H1 (cell line): Measurements from ENCODE around the gene SORBS1. TPM values are rescaled to one million over a fixed set of nuclear protein-coding genes. Genes with fewer than 3 reads are reported as not detected.

Experiments used
- CTCF ChIA-PET: fragments of 300-600 bp; sonication (Branson Sonifier 250); formaldehyde crosslinking; loops from one replicate; lab custom pipeline; 2021; ENCODE audit not compliant: partially characterized antibody; lab: Charles Lee
- POLR2A ChIA-PET: fragments of 300-600 bp; sonication (Branson Sonifier 250); formaldehyde crosslinking; loops from one replicate; lab custom pipeline; 2021; ENCODE audit warnings: inconsistent platforms; ENCODE audit not compliant: partially characterized antibody; lab: Charles Lee
- DNase-seq, 2 experiments: peaks; one replicate each; pipeline versions ENCODE4 v3.0.0 to v3.0.0-alpha.2; 2010 to 2022; ENCODE audit warnings: low spot score in 2 of 2, low read depth in 1 of 2, mixed read lengths in 1 of 2
- FAIRE-seq: peaks from 2 replicates; lab custom pipeline; 2011; peaks lifted over from hg19 to GRCh38; lab: Jason Lieb, UNC
- H2AFZ ChIP-seq: 2 replicates; pipeline ENCODE4 v1.8.1; 2012; ENCODE audit warnings: low read length, inconsistent platforms
- H2AK5ac ChIP-seq: 2 replicates; pipeline ENCODE4 v1.6.1; 2013; ENCODE audit warnings: low read depth, low read length
- H2BK120ac ChIP-seq: replicated peaks from 2 replicates; pipeline ENCODE3; 2013; ENCODE audit warnings: low read depth, low read length, inconsistent platforms
- H2BK12ac ChIP-seq: 2 replicates; pipeline ENCODE4 v1.6.1; 2013; ENCODE audit warnings: low read depth, low read length
- H2BK15ac ChIP-seq: 2 replicates; pipeline ENCODE4 v1.6.1; 2013; ENCODE audit warnings: low read length
- H2BK20ac ChIP-seq: 2 replicates; pipeline ENCODE4 v1.6.1; 2013; ENCODE audit warnings: low read length
- H2BK5ac ChIP-seq: 2 replicates; pipeline ENCODE4 v1.6.1; 2013; ENCODE audit warnings: low read depth, low read length
- H3K14ac ChIP-seq: 2 replicates; pipeline ENCODE4 v1.6.1; 2013; ENCODE audit warnings: inconsistent platforms; ENCODE audit not compliant: insufficient read length
- H3K18ac ChIP-seq: 2 replicates; pipeline ENCODE4 v1.6.1; 2013; ENCODE audit warnings: low read length; ENCODE audit errors: extremely low read depth
- H3K23ac ChIP-seq: 2 replicates; pipeline ENCODE4 v1.6.1; 2013; ENCODE audit warnings: inconsistent platforms; ENCODE audit not compliant: insufficient read length
- H3K23me2 ChIP-seq: 2 replicates; pipeline ENCODE4 v1.6.1; 2013; ENCODE audit warnings: low read depth, low read length
- H3K27ac ChIP-seq: 2 replicates; pipeline ENCODE4 v1.6.1; 2011; ENCODE audit warnings: low read depth, low read length, inconsistent platforms
- H3K27me3 ChIP-seq, 4 experiments: replicated peaks in 1 of 4; 1 replicate in 1 of 4; 2 replicates in 3 of 4; pipeline versions ENCODE4 v1.6.1 to v1.8.1; 2011 to 2013; ENCODE audit warnings: low read length in 3 of 4, mild to moderate bottlenecking in 3 of 4, inconsistent platforms in 2 of 4, mixed read lengths in 2 of 4, moderate library complexity in 1 of 4; ENCODE audit not compliant: control insufficient read depth in 3 of 4, insufficient read depth in 3 of 4; ENCODE audit errors: extremely low read depth in 1 of 4
- H3K36me3 ChIP-seq, 4 experiments: 2 replicates each; pipeline versions ENCODE4 v1.6.1 to v1.8.1; 2011 to 2013; ENCODE audit warnings: mild to moderate bottlenecking in 4 of 4, low read length in 3 of 4, moderate library complexity in 2 of 4, control low read depth in 1 of 4, inconsistent platforms in 1 of 4; ENCODE audit not compliant: insufficient read depth in 4 of 4, control insufficient read depth in 2 of 4
- H3K4ac ChIP-seq: replicated peaks from 2 replicates; pipeline ENCODE3; 2013; ENCODE audit warnings: low read length, low read depth, mixed read lengths, inconsistent platforms; ENCODE audit not compliant: insufficient read length
- H3K4me1 ChIP-seq, 4 experiments: replicated peaks in 1 of 4; 1 replicate in 1 of 4; 2 replicates in 3 of 4; pipeline versions ENCODE4 v1.6.1 to v1.8.1; 2011 to 2013; ENCODE audit warnings: low read length in 3 of 4, inconsistent platforms in 2 of 4, mixed read lengths in 1 of 4; ENCODE audit not compliant: insufficient read depth in 4 of 4, control insufficient read depth in 3 of 4
- H3K4me2 ChIP-seq, 2 experiments: 2 replicates each; pipeline versions ENCODE4 v1.6.1 to v1.8.1; 2011 to 2013; ENCODE audit warnings: low read depth in 2 of 2, low read length in 2 of 2, control low read depth in 1 of 2, inconsistent platforms in 1 of 2, mild to moderate bottlenecking in 1 of 2; ENCODE audit not compliant: insufficient read depth in 1 of 2
- H3K4me3 ChIP-seq, 4 experiments: fragments of 200-600, 300-600 bp in 1 of 4; sonication (generic), shearing (Covaris generic), sonication (Bioruptor Twin) in 1 of 4; 2 replicates each; pipeline versions ENCODE4 v1.5.1 to v1.8.1; 2011 to 2016; ENCODE audit warnings: low read length in 4 of 4, low read depth in 3 of 4, control low read depth in 2 of 4, inconsistent platforms in 2 of 4, mild to moderate bottlenecking in 2 of 4, mixed read lengths in 1 of 4, moderate library complexity in 1 of 4; ENCODE audit not compliant: insufficient read depth in 2 of 4; ENCODE audit errors: extremely low read depth in 1 of 4
- H3K56ac ChIP-seq: replicated peaks from 2 replicates; pipeline ENCODE3; 2013; ENCODE audit warnings: low read depth, mild to moderate bottlenecking, mixed read lengths, low read length, inconsistent platforms; ENCODE audit not compliant: insufficient read length
- H3K79me1 ChIP-seq: 2 replicates; pipeline ENCODE4 v1.6.1; 2013; ENCODE audit warnings: low read depth, low read length, control low read depth
- H3K79me2 ChIP-seq, 2 experiments: 2 replicates each; pipeline versions ENCODE4 v1.6.1 to v1.8.1; 2012 to 2013; ENCODE audit warnings: low read length in 2 of 2, mild to moderate bottlenecking in 2 of 2, inconsistent platforms in 1 of 2; ENCODE audit not compliant: insufficient read depth in 2 of 2, control insufficient read depth in 1 of 2
- H3K9ac ChIP-seq, 4 experiments: replicated peaks in 1 of 4; 1 replicate in 1 of 4; 2 replicates in 3 of 4; pipeline versions ENCODE4 v1.6.1 to v1.8.1; 2011 to 2013; ENCODE audit warnings: low read depth in 3 of 4, low read length in 3 of 4, control low read depth in 2 of 4, mild to moderate bottlenecking in 2 of 4, moderate library complexity in 2 of 4, inconsistent platforms in 1 of 4; ENCODE audit errors: extremely low read depth in 1 of 4
- H3K9me3 ChIP-seq, 2 experiments: 2 replicates each; pipeline versions ENCODE4 v1.6.1 to v1.8.1; 2012 to 2013; ENCODE audit warnings: mild to moderate bottlenecking in 2 of 2, moderate library complexity in 2 of 2, control low read depth in 1 of 2, inconsistent platforms in 1 of 2, low read depth in 1 of 2, low read length in 1 of 2, mixed read lengths in 1 of 2; ENCODE audit not compliant: insufficient read depth in 2 of 2
- H4K20me1 ChIP-seq, 2 experiments: replicated peaks in 1 of 2; 2 replicates each; pipeline versions ENCODE3 to v1.8.1; 2011 to 2013; ENCODE audit warnings: inconsistent platforms in 2 of 2, low read length in 2 of 2, mild to moderate bottlenecking in 1 of 2; ENCODE audit not compliant: insufficient read depth in 2 of 2, control insufficient read depth in 1 of 2
- H4K5ac ChIP-seq: 2 replicates; pipeline ENCODE4 v1.6.1; 2013; ENCODE audit warnings: low read length, low read depth, mixed read lengths, inconsistent platforms; ENCODE audit not compliant: insufficient read length
- H4K8ac ChIP-seq: 2 replicates; pipeline ENCODE4 v1.8.0; 2013; ENCODE audit warnings: mild to moderate bottlenecking, moderate library complexity, low read length, inconsistent platforms; ENCODE audit not compliant: insufficient read depth; ENCODE audit errors: extremely low read depth
- H4K91ac ChIP-seq: replicated peaks from 2 replicates; pipeline ENCODE3; 2013; ENCODE audit warnings: low read length, mixed read lengths, inconsistent platforms; ENCODE audit not compliant: insufficient read length
- ASH2L ChIP-seq: fragments of 200-600, 300-600 bp; sonication (generic); IDR thresholded peaks from one replicate; pipeline ENCODE4 v1.7.1; 2017; ENCODE audit warnings: low read length
- BACH1 ChIP-seq: IDR thresholded peaks from 2 replicates; pipeline ENCODE4 v1.6.1; 2012; ENCODE audit warnings: low read length, improper control_type of control experiment
- GTF2F1 ChIP-seq: IDR thresholded peaks from 2 replicates; pipeline ENCODE4 v1.6.1; 2012; ENCODE audit warnings: low read depth, low read length, improper control_type of control experiment, borderline replicate concordance
- JUN ChIP-seq: IDR thresholded peaks from 2 replicates; pipeline ENCODE4 v1.6.1; 2011; ENCODE audit warnings: low read depth, mild to moderate bottlenecking, improper control_type of control experiment, low read length
- NANOG ChIP-seq: IDR thresholded peaks from 2 replicates; pipeline ENCODE4 v1.6.1; 2011; ENCODE audit warnings: low read length, low read depth, mild to moderate bottlenecking, inconsistent platforms; ENCODE audit not compliant: insufficient read depth, poor library complexity, severe bottlenecking
- RAD21 ChIP-seq, 2 experiments: IDR thresholded peaks in 1 of 2; conservative IDR thresholded peaks in 1 of 2; 2 replicates each; pipeline ENCODE4 v1.6.1; 2011; ENCODE audit warnings: low read depth in 2 of 2, low read length in 2 of 2, improper control_type of control experiment in 1 of 2, inconsistent platforms in 1 of 2, mild to moderate bottlenecking in 1 of 2, moderate library complexity in 1 of 2
- RFX5 ChIP-seq: IDR thresholded peaks from 2 replicates; pipeline ENCODE4 v1.6.1; 2011; ENCODE audit warnings: low read depth, low read length, improper control_type of control experiment, borderline replicate concordance
- SAP30 ChIP-seq: fragments of 300-600 bp; sonication (generic); IDR thresholded peaks from 2 replicates; pipeline ENCODE4 v1.7.1; 2012; ENCODE audit warnings: low read length, moderate library complexity, mild to moderate bottlenecking, inconsistent platforms; ENCODE audit not compliant: insufficient read depth, insufficient replicate concordance
- SIRT6 ChIP-seq: IDR thresholded peaks from one replicate; pipeline ENCODE4 v1.7.1; 2012; ENCODE audit warnings: low read length, inconsistent platforms
- polyA plus RNA-seq, 7 experiments: library from polyadenylated mRNA; depleted of rRNA in 3 of 7; stranded (reverse) in 5 of 7; unstranded in 2 of 7; fragments of >200 nt in 5 of 7; fragments of 200-250 nt in 2 of 7; gene quantifications; 1 replicate in 5 of 7; 2 replicates in 1 of 7; 4 replicates in 1 of 7; pipeline versions ENCODE4 v1.2.1 to v1.2.3, GENCODE V29; 2011 to 2013; ENCODE audit warnings: missing spikeins in 2 of 7, mixed read lengths in 2 of 7
- total RNA-seq: library from RNA; stranded (reverse); fragmentation: NEBNext Ultra II Directional; extraction: Animal tissue kit (Norgen Biotek cat#: 25700); gene quantifications from 2 replicates; pipeline ENCODE4 v1.2.1, GENCODE V29; 2021
- TF ChIP-seq, protein P1 (sequence below), 3 experiments: IDR thresholded peaks; 1 replicate in 2 of 3; 2 replicates in 1 of 3; pipeline versions ENCODE4 v1.5.1 to v1.6.1; 2011; ENCODE audit warnings: low read length in 3 of 3, mild to moderate bottlenecking in 3 of 3, inconsistent platforms in 2 of 3, low read depth in 1 of 3, moderate library complexity in 1 of 3; ENCODE audit not compliant: insufficient read depth in 1 of 3; ENCODE audit errors: control extremely low read depth in 1 of 3
- TF ChIP-seq, protein P2 (sequence below): IDR thresholded peaks from 2 replicates; pipeline ENCODE4 v1.6.1; 2011; ENCODE audit warnings: low read length, improper control_type of control experiment

SORBS1 gene
- total and polyA plus RNA-seq, 2 of the 8 experiments (the other 6 are each of a cell fraction or from before 2014, with no cell fraction given): 16.0 to 35.0 TPM

DNA sequence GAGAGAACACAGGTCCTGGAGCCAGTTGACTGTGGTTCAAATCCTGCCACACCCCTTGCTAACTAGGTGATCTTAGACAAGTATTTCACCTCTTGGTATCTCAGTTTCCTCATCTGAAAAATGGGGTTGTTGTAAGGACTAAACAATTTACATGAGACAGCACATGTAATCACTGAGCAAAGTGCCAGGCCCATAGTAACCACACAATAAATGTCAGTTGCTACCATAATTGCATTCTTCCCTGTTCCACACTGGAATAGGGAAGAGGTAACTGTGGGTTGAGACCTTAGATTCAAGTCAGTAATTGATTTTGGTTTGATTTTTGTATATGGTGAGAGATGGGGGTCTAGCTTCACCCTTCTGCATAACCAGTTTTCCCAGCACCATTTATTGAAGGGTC is 179.0 kb downstream of the SORBS1 start:
- Histone ChIP-seq H2BK120ac (no peak overlapping the region), H3K79me1 (no peaks in the 10 kb centered on the region), H3K27ac (no peak overlapping the region), H3K4ac (no peak overlapping the region), H3K27me3 (no peaks in the 10 kb centered on the region), H2AFZ (no peak overlapping the region), H3K4me2 (no peak overlapping the region), H3K79me2 (no peaks in the 10 kb centered on the region), H3K4me3 (no peak overlapping the region), H3K9me3 (no peaks in the 10 kb centered on the region), H4K8ac (no peak overlapping the region), H4K91ac (no peak overlapping the region), H3K9ac (no peak overlapping the region), H2BK12ac (no peak overlapping the region), H3K4me1 (no peaks in the 10 kb centered on the region), H4K5ac (no peak overlapping the region), H3K23ac (no peak overlapping the region), H2BK20ac (no peak overlapping the region), H3K18ac (no peak overlapping the region), H2AK5ac (no peak overlapping the region), H4K20me1 (no peaks in the 10 kb centered on the region), H2BK15ac (no peak overlapping the region), H3K14ac (no peak overlapping the region), H2BK5ac (no peak overlapping the region), H3K56ac (no peak overlapping the region), H3K23me2 (no peaks in the 10 kb centered on the region), H3K36me3 (peaks cover 2 to 27% (median 13%) of the 10 kb centered on the region in 4 experiments; a peak in 7 of 8 replicates)
- POLR2A ChIA-PET: no interaction called here
- DNase-seq (no peak), FAIRE-seq (no peak)
- CTCF ChIA-PET: interaction anchor here (0.8 to 1.8 kb wide), 3 partner anchors 9 to 139 kb away, joined by 3 to 5 read pairs (median 3); no protein-coding TSS in a partner anchor
- TF ChIP-seq, protein P1, sequence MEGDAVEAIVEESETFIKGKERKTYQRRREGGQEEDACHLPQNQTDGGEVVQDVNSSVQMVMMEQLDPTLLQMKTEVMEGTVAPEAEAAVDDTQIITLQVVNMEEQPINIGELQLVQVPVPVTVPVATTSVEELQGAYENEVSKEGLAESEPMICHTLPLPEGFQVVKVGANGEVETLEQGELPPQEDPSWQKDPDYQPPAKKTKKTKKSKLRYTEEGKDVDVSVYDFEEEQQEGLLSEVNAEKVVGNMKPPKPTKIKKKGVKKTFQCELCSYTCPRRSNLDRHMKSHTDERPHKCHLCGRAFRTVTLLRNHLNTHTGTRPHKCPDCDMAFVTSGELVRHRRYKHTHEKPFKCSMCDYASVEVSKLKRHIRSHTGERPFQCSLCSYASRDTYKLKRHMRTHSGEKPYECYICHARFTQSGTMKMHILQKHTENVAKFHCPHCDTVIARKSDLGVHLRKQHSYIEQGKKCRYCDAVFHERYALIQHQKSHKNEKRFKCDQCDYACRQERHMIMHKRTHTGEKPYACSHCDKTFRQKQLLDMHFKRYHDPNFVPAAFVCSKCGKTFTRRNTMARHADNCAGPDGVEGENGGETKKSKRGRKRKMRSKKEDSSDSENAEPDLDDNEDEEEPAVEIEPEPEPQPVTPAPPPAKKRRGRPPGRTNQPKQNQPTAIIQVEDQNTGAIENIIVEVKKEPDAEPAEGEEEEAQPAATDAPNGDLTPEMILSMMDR (IDR thresholded peaks at IDR 0.05; ENCODE audit: control extremely low read depth in 1 of 3, insufficient read depth in 1 of 3, low read depth in 1 of 3, low read length in 3 of 3): no peak
- TF ChIP-seq BACH1 (no peak), SAP30 (no peak), ASH2L (no peak), NANOG (no peak), JUN (no peak), RFX5 (no peak), GTF2F1 (no peak), RAD21 (IDR thresholded peaks at IDR 0.05 in 1 of 2, conservative IDR thresholded peaks at IDR 0.05 in 1 of 2; ENCODE audit: low read depth in 2 of 2, low read length in 2 of 2) (no peak), SIRT6 (no peak)
- TF ChIP-seq, protein P2, sequence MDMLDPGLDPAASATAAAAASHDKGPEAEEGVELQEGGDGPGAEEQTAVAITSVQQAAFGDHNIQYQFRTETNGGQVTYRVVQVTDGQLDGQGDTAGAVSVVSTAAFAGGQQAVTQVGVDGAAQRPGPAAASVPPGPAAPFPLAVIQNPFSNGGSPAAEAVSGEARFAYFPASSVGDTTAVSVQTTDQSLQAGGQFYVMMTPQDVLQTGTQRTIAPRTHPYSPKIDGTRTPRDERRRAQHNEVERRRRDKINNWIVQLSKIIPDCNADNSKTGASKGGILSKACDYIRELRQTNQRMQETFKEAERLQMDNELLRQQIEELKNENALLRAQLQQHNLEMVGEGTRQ: no peak
